ENCODE data around the gene CTXND1. TPM values are rescaled to one million over a fixed set of nuclear protein-coding genes. Genes with fewer than 3 reads are reported as not detected.

CTXND1 gene
- total and polyA plus RNA-seq, 2 experiments from 2014 or later: not detected

DNA sequence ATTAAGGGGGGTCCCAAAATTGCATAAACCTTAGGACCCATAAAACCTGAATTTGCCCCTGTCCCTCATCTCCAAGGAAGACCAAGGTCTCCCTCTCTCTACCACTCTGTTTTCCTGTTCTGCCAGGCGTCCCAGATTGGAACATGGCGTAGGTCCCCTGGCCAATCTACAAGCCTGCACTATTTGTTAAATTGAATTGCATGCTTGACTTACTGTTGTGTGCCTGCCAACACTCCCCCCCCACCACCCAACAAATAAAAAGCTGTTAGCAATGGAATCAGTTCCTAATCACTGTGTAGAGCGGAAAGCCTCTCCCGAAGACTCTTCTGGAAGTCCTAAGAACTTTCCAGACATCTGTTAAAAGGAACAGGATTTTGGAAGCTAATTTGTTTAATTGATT, 11.7 kb downstream of the CTXND1 start:
- no peaks in the 10 kb centered on the region for H3F3A ChIP-seq (ENCODE audit: insufficient read depth)
- no peaks in the 10 kb centered on the region for H3K4me1 ChIP-seq (ENCODE audit: insufficient read depth)
- no peaks in the 10 kb centered on the region for H4K20me1 ChIP-seq (ENCODE audit: insufficient read depth)
- peaks cover 17% of the 10 kb centered on the region; the same call in 1 of the 2 replicates for H3K27me3 ChIP-seq (replicated peaks; ENCODE audit: insufficient read depth)
- TF ChIP-seq EZH2 (IDR thresholded peaks at IDR 0.05; ENCODE audit: insufficient read depth, poor library complexity, severe bottlenecking): no peak
- TF ChIP-seq EZH2phosphoT487 (IDR thresholded peaks at IDR 0.05; ENCODE audit: insufficient read depth, low read depth): no peak
- H3K9me2 ChIP-seq (ENCODE audit: insufficient read depth): no peaks in the 10 kb centered on the region
- H3K9ac ChIP-seq: no peak overlapping the region
- no peak overlapping the region for H2AFZ ChIP-seq
- no peaks in the 10 kb centered on the region for H3K36me3 ChIP-seq (ENCODE audit: low read depth)
- no peaks in the 10 kb centered on the region for H3K9me3 ChIP-seq (ENCODE audit: low read depth)
- WGBS, 2 experiments (ENCODE audit: low coverage in 1 of 2, low lambda C conversion rate in 2 of 2, missing lambda C conversion rate in 2 of 2): 70 to 77% methylated on average over 4 of the region's 4 CpGs
- H3K79me2 ChIP-seq (ENCODE audit: insufficient read depth): no peaks in the 10 kb centered on the region
- DNase-seq: no peak
- in situ Hi-C loops (cut with MboI): no loop called here
- no peak overlapping the region for H3K27ac ChIP-seq
- no peak overlapping the region for H3K4me2 ChIP-seq (ENCODE audit: unreplicated experiment)
- no peak overlapping the region for H3K4me3 ChIP-seq

GRCh38 chr15:80234883-80235282, 17.1 kb downstream of the CTXND1 start:
- H2AFZ ChIP-seq: no peak overlapping the region
- no peaks in the 10 kb centered on the region for H3K36me3 ChIP-seq (ENCODE audit: low read depth)
- in situ Hi-C loops (cut with MboI): no loop called here
- H4K20me1 ChIP-seq (ENCODE audit: insufficient read depth): no peaks in the 10 kb centered on the region
- no peaks in the 10 kb centered on the region for H3K9me3 ChIP-seq (ENCODE audit: low read depth)
- no peak overlapping the region for H3K27ac ChIP-seq
- peak; percentile 59 for DNase-seq
- no peaks in the 10 kb centered on the region for H3K79me2 ChIP-seq (ENCODE audit: insufficient read depth)
- no peaks in the 10 kb centered on the region for H3F3A ChIP-seq (ENCODE audit: insufficient read depth)
- H3K4me3 ChIP-seq: no peak overlapping the region
- H3K9ac ChIP-seq: no peak overlapping the region
- H3K4me1 ChIP-seq (ENCODE audit: insufficient read depth): no peaks in the 10 kb centered on the region
- no peak overlapping the region for H3K4me2 ChIP-seq (ENCODE audit: unreplicated experiment)
- TF ChIP-seq EZH2phosphoT487 (IDR thresholded peaks at IDR 0.05; ENCODE audit: insufficient read depth, low read depth) (no peak), EZH2 (IDR thresholded peaks at IDR 0.05; ENCODE audit: insufficient read depth, poor library complexity, severe bottlenecking) (no peak)
- H3K9me2 ChIP-seq (ENCODE audit: insufficient read depth): no peaks in the 10 kb centered on the region
- peaks cover 6% of the 10 kb centered on the region for H3K27me3 ChIP-seq (replicated peaks; ENCODE audit: insufficient read depth)
- WGBS, 2 experiments (ENCODE audit: low coverage in 1 of 2, low lambda C conversion rate in 2 of 2, missing lambda C conversion rate in 2 of 2): 50 to 60% methylated on average over 4 of the region's 4 CpGs

DNA sequence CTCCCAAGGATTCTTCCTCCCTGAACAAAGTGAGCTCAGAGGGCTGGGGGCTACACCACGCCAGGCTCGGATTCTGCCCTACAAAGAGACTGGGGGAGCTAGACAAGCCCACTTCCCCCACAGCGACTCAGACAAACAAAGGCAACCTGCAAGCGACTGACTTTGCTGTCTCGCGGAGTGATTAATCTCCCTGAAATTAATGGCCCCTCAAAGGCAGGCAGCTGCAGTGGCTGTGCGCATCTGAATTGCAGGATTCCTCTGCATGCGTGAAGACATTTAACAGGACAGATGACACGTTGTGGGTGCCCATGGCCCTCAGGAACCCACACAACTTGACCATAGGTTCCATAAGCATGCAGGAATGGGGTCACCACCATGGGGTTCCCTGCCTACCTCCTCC, 18.4 kb downstream of the CTXND1 start:
- Histone ChIP-seq H3K79me2 (ENCODE audit: insufficient read depth) (no peaks in the 10 kb centered on the region), H2AFZ (no peak overlapping the region), H3K27me3 (replicated peaks; ENCODE audit: insufficient read depth) (peaks cover 6% of the 10 kb centered on the region; the same call in 1 of the 2 replicates), H3K9ac (no peak overlapping the region), H3K4me2 (ENCODE audit: unreplicated experiment) (no peak overlapping the region), H3F3A (ENCODE audit: insufficient read depth) (no peaks in the 10 kb centered on the region), H3K9me2 (ENCODE audit: insufficient read depth) (no peaks in the 10 kb centered on the region), H4K20me1 (ENCODE audit: insufficient read depth) (no peaks in the 10 kb centered on the region), H3K36me3 (ENCODE audit: low read depth) (no peaks in the 10 kb centered on the region), H3K9me3 (ENCODE audit: low read depth) (no peaks in the 10 kb centered on the region), H3K4me1 (ENCODE audit: insufficient read depth) (no peaks in the 10 kb centered on the region), H3K4me3 (no peak overlapping the region), H3K27ac (no peak overlapping the region)
- TF ChIP-seq EZH2 (IDR thresholded peaks at IDR 0.05; ENCODE audit: insufficient read depth, poor library complexity, severe bottlenecking) (no peak), EZH2phosphoT487 (IDR thresholded peaks at IDR 0.05; ENCODE audit: insufficient read depth, low read depth) (no peak)
- 44 to 47% methylated on average over 9 of the region's 9 CpGs for WGBS, 2 experiments (ENCODE audit: low coverage in 1 of 2, low lambda C conversion rate in 2 of 2, missing lambda C conversion rate in 2 of 2)
- no peak for DNase-seq
- in situ Hi-C loops (cut with MboI): no loop called here

DNA sequence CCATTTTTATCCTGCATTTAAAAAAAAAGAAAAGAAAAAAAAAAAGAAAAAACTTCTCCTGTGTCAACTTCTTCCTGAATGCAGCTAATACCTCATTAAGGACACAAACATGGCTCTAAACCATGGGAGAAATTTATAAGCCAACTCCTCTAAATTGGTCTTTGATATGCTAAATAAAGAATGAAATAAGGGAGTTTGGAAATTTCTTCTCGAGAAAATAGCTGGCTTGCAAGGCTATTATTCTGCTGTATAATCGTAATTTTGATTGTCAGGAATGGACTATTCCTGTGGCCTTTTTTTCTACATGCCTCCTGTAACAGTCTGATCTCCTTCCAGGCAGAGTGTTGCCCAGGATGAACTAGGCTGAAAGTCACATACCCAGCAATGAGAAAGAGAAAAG, 20.6 kb downstream of the CTXND1 start:
- Histone ChIP-seq H3K27ac (no peak overlapping the region), H3K4me3 (no peak overlapping the region), H2AFZ (no peak overlapping the region), H3K4me2 (ENCODE audit: unreplicated experiment) (no peak overlapping the region), H3K9me2 (ENCODE audit: insufficient read depth) (no peaks in the 10 kb centered on the region), H3K9me3 (ENCODE audit: low read depth) (no peaks in the 10 kb centered on the region), H3K4me1 (ENCODE audit: insufficient read depth) (no peaks in the 10 kb centered on the region), H3K27me3 (replicated peaks; ENCODE audit: insufficient read depth) (peaks cover 13% of the 10 kb centered on the region), H3K79me2 (ENCODE audit: insufficient read depth) (no peaks in the 10 kb centered on the region), H3F3A (ENCODE audit: insufficient read depth) (no peaks in the 10 kb centered on the region), H4K20me1 (ENCODE audit: insufficient read depth) (no peaks in the 10 kb centered on the region), H3K36me3 (ENCODE audit: low read depth) (no peaks in the 10 kb centered on the region), H3K9ac (no peak overlapping the region)
- WGBS, 2 experiments (ENCODE audit: low coverage in 1 of 2, low lambda C conversion rate in 2 of 2, missing lambda C conversion rate in 2 of 2): 31% methylated on average over 2 of the region's 2 CpGs
- no peak for DNase-seq
- in situ Hi-C loops (cut with MboI): no loop called here
- TF ChIP-seq EZH2 (IDR thresholded peaks at IDR 0.05; ENCODE audit: insufficient read depth, poor library complexity, severe bottlenecking) (no peak), EZH2phosphoT487 (IDR thresholded peaks at IDR 0.05; ENCODE audit: insufficient read depth, low read depth) (no peak)

Data from GM23248 (cell line).